OCI-M1 (cell line): ENCODE results near the gene DKK2.
"Not testable (repeated sequence)": the region's sequence is repeated elsewhere in the genome, so short reads cannot be mapped to it uniquely, and the experiment has no call there.

Experiments used
- DNase-seq: peaks from one replicate; lab custom pipeline; 2025; lab: John Stamatoyannopoulos, UW

The DKK2 gene

DNA sequence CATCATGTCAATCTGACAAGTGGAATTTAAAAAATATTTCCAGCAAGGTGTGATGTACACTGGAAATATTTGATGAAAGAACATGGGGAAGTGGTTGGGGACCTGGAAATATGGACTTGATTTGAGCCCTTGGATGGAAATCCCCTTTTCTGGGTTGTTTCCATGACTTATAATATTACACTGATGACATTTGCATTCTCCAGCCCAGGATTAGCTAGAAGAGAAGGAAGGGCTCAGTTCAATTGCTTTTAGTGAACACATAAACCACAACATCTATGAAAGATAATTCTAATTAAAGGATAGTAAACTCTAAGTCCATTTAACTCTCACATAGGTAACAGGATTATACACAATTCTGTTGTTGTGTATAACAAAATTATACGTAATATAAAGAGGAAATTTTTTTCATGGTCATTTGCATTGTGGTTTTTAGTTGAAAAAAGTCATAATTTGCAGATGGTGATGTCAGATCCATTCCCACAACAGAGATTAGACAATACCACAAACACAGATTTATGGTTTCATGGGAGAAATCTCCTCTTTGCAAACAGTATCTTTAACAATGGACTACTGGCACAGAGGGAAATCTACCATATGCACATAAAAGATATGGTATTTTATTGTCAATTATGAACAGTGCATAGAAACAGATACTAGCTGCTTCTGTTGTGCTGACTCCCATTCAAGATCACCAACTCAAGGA is 126.5 kb downstream of the DKK2 start:
- DNase-seq = peak; percentile 76

DNA sequence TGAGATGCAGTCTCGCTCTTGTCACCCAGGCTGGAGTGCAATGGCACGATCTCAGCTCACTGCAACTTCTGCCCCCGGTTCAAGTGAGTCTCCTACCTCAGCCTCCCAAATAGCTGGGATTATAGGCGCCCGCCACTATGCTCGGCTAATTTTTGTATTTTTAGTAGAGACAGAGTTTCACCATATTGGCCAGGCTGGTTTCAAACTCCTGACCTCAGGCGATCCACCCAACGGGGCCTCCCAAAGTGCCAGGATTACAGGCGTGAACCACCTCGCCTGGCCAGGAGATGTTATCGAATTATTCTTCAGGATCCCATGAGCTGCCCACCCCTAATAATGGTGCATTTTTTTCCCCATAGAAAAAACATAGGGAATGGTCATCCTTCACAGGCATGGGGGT is 128.1 kb downstream of the DKK2 start:
- DNase-seq = not testable (repeated sequence)

DNA sequence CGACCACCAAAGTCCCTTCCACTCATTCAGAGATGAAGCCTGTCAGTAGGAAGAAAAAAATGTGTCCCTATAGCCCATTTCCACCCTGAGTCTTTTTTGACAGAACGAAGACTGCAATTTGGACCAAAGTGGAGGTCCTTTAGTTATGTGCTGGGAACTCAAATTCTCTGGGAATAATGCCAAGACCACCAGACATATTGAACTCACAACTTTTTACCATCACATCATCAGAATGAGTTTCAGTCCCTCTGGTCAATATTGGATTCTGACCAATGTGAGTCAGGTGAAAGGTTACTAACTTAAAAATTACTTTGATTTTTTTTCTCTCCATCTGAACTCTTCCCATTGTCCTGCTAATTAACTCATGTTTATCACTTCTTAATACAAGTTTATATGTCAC is 128.9 kb downstream of the DKK2 start:
- DNase-seq = no peak

DNA sequence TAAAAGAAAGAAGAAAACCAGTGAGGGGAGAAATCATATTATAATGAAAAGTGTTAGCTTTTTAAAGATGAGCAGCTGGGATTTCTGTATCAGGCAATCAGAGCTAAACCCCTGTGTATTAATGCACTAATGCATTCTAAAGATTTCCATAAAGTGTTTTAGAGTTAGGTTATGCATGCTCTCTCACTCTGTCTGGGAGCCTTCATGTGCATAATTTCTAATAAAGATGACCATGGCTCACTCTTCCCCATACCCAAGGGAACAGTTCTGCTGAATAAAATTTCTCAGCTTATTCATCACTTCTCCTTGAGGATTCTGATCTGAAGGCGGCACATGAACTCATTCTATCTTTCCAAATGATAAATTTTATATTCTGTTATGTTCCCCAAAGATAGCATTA is 129.4 kb downstream of the DKK2 start:
- DNase-seq = no peak

DNA sequence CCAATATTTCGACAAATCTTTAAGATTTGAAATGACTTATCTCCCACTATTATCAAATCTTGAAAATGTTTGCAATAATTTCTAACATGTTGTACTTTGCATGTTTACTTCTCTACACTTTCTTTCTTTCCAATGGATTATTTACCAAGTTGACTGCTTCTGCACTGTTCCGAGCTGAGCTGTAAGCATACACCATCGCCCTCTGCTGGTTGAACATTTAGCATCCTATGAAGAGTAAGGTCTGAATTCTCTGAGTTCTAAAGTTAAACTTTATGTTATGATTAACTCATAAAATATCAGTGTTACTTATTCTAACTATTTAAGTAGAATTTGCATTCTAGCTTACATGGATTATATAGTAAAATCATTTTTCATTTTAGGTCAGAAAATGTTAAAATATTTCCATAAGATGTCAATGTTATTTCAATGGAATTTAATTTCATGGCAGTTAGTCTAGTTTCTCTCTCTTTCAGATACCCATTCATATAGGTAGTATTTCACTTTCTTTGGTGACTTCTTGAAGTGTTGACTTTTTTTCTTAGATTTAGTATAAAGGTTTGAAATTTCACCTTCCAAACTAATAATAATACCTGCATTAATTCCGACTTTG is 137.4 kb downstream of the DKK2 start:
- DNase-seq = peak; percentile 74

DNA sequence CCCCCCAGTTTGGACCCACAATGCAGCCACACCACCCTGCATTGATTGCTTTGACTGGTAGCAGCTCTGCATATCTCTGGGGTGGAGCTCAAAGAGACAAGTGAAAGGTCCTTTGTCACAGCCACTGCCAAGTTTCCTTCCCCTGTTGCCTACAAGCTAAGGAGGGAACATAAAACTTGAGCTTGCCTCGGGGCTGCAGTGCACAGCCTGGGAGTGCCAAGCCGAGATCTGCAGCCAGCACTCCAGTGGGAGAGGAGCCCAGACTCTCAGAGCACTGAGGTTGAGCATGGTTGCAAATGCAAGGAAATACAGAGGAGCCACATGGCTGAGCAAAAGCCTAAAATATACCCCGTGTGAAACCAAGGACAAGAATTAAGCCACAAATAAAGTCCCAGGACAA is 142.2 kb downstream of the DKK2 start:
- DNase-seq = no peak

DNA sequence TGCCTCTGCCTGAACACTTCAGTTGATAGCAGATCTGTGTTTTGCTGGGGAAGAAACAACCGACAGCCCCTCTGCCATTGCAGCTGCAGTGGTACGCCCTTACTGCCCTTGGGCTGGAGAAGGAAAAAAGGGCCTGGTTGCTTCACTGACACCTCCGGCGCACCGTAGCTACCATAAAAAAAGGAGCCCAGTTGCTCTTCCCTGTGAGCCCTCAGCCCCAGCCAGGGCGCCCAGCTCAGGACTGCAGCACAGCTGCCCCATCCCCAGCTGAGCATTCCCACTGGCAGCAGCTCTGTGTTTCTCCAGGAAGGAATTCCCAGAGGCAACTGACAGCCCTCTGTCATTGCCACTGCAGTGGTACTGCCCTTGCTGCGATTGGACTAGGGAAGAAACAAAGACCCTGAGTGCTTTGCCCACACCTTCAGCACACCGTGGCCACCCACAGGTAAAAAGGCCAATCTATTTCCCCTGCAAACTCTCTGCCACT is 142.7 kb downstream of the DKK2 start:
- no peak for DNase-seq

DNA sequence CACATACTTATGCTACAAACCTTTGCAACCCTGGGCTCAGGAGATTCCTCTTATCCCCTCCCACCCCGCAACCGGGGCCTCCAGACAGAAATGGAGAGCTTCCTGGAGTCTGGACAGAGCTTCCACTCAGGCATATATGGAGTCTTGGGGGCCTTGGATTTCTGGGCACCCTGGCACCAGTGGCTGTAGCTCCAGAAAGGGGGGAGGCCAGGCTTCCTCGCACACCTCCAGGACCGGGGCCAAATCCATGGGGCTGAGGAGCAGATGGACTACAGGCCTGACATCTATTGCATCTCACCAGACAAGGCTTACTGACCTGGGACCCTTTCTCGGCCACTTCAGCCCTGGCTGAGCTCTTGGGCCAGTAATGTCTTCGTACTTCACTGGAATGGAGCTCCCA is 143.3 kb downstream of the DKK2 start:
- no peak for DNase-seq

DNA sequence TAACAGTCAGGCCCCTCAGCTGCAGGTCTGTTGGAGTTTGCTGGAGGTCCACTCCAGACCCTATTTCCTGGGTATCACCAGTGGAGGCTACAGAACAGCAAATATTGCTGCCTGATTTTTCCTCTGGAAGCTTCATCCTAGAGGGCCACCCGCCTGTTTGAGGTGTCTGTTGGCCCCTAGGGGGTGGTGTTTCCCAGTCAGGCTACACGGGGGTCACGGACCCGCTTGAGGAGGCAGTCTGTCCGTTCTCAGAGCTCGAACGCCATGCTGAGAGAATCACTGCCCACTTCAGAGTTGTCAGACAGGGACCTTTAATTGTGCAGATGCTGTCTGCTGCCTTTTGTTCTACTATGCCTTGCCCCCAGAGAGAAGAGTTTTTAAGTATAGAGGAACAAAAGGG is 160.8 kb downstream of the DKK2 start:
- DNase-seq = no peak
